Activated CD4-positive, alpha-beta T cell treated with anti-CD3 and anti-CD28 coated beads, Interleukin-2, amount 50 U/mL, for 16 hours (primary cell): ENCODE data around the gene TNFRSF4.
"Not testable (repeated sequence)": the region's sequence is repeated elsewhere in the genome, so short reads cannot be mapped to it uniquely, and the experiment has no call there.

Experiments
- DNase-seq: peaks from one replicate; pipeline ENCODE4 v3.0.0-alpha.2; 2020

The TNFRSF4 gene

GRCh38 chr1:1213345-1214265, at the start of gene TNFRSF4:
TNFRSF4 (minus strand) TSS chr1:1214153; CDS start chr1:1214127, 26 bp downstream.
- peak; percentile 51 for DNase-seq

- no peak for DNase-seq
Observed at GRCh38 chr1:1262758-1263157, 48.8 kb upstream of the TNFRSF4 start.

GRCh38 chr1:1262071-1262470, 48.1 kb upstream of the TNFRSF4 start:
- no peak for DNase-seq

- no peak for DNase-seq
Observed at GRCh38 chr1:1260843-1261560, 47.0 kb upstream of the TNFRSF4 start.

- no peak for DNase-seq
Observed at GRCh38 chr1:1259951-1260600, 46.1 kb upstream of the TNFRSF4 start.

- no peak for DNase-seq
Observed at GRCh38 chr1:1259540-1259939, 45.6 kb upstream of the TNFRSF4 start.

GRCh38 chr1:1259119-1259488, 45.2 kb upstream of the TNFRSF4 start:
- no peak for DNase-seq

GRCh38 chr1:1256956-1257871, 43.3 kb upstream of the TNFRSF4 start:
- DNase-seq, result no peak

GRCh38 chr1:1255611-1256010, 41.7 kb upstream of the TNFRSF4 start:
- no peak for DNase-seq

GRCh38 chr1:1255078-1255477, 41.1 kb upstream of the TNFRSF4 start:
- no peak for DNase-seq

GRCh38 chr1:1254667-1254998, 40.7 kb upstream of the TNFRSF4 start:
- DNase-seq, result no peak

GRCh38 chr1:1253972-1254666, 40.2 kb upstream of the TNFRSF4 start:
- no peak for DNase-seq

- DNase-seq, result no peak
Observed at GRCh38 chr1:1253314-1253713, 39.4 kb upstream of the TNFRSF4 start.

GRCh38 chr1:1250786-1251284, 36.9 kb upstream of the TNFRSF4 start:
- peak; percentile 77 for DNase-seq

GRCh38 chr1:1248009-1248913, 34.3 kb upstream of the TNFRSF4 start:
- not testable (repeated sequence) for DNase-seq

GRCh38 chr1:1247341-1247913, 33.5 kb upstream of the TNFRSF4 start:
- no peak for DNase-seq

GRCh38 chr1:1246577-1247340, 32.8 kb upstream of the TNFRSF4 start, which contains the start of gene C1QTNF12:
C1QTNF12 (minus strand) TSS chr1:1246722; CDS start chr1:1246690, 32 bp downstream.
- no peak for DNase-seq

- no peak for DNase-seq
Observed at GRCh38 chr1:1245817-1246576, 32.0 kb upstream of the TNFRSF4 start.
